ENCODE measurements around the gene ZNF598.
"Not testable (repeated sequence)": the region's sequence is repeated elsewhere in the genome, so short reads cannot be mapped to it uniquely, and the experiment has no call there.

Gene ZNF598

DNA sequence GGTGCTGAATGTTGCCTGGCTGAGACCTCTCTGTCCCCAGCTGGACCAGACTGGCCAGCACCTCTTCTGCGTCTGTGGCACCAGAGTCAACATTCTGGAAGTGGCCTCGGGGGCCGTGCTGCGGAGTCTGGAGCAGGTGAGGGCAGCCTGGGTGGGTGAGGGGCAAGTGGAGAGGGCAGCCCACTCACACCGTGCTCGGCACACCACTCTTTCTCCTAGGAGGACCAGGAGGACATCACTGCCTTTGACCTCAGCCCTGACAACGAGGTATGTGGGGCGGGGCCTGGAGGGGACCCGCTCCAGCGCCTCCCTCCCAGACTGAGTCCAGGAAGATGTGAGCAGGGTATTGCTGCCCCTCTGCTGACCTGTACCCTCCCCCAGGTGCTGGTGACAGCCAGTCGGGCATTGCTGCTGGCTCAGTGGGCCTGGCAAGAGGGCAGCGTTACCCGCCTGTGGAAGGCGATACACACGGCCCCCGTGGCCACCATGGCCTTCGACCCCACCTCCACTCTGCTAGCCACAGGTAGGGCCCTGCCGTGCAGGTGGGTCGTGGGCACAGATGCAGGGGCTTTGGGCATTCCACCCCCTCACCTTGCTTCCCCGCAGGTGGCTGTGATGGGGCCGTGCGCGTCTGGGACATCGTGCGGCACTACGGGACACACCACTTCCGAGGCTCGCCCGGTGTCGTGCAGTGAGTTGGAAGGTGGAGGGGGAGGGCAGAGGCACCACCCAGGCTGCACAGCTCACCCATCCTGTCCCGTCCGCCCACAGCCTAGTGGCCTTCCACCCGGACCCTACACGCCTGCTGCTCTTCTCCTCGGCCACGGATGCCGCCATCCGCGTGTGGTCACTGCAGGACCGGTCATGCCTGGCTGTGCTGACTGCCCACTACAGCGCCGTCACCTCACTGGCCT is 35.2 kb downstream of the ZNF598 start:
- no peak for DNase-seq

GRCh38 chr16:1973461-1974156 is 36.0 kb downstream of the ZNF598 start:
- no peak for DNase-seq

- DNase-seq = no peak
Observed at GRCh38 chr16:1972490-1972877, 37.1 kb downstream of the ZNF598 start.

- peak; percentile 96 for DNase-seq
Observed at GRCh38 chr16:1971796-1972489, 37.7 kb downstream of the ZNF598 start, which contains the start of gene TBL3. TSS of gene TBL3 (plus strand) at chr16:1972053. CDS start at chr16:1972165, 112 bp downstream.

- DNase-seq = no peak
Observed at GRCh38 chr16:1968146-1968953, 41.3 kb downstream of the ZNF598 start.

GRCh38 chr16:1966460-1966859 is 43.2 kb downstream of the ZNF598 start, which contains the start of gene RNF151:
TSS of gene RNF151 (plus strand) at chr16:1966856. CDS start at chr16:1966882, 26 bp downstream.
- DNase-seq = no peak

DNA sequence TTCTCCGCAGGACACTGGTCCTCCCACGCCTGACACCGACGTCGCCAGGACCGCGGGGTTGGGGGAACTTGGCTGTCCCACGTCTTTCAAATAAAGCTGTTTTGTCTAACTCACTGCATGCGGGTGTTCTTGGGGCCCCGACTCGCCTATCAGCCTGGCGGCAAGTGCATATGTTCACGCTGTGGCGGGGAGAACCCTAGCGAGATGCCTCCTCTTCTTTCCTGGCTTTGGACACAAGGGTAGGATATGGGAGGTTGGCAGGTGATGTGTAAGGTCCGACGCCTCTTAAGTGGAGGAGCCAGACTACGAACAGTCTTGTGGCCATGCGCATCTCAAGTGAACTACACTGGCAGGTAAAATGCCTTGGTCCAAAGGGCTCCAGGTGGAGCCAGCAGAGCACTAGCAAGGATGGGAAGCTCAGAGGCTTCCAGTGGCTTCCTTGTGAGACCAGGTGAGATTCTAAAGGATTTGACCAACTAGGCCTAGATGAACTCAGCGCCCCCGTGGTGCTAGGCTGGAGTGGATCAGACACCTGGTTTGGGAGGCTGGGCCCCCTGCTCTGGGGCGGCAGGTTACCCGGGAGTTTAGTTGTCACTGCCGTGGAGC is 44.1 kb downstream of the ZNF598 start:
- no peak for DNase-seq

GRCh38 chr16:1964506-1965395 is 44.9 kb downstream of the ZNF598 start, which contains the start of gene RPS2:
TSS of gene RPS2 (minus strand) at chr16:1964826. CDS start at chr16:1964625, 201 bp downstream.
- DNase-seq = peak; percentile 99

DNA sequence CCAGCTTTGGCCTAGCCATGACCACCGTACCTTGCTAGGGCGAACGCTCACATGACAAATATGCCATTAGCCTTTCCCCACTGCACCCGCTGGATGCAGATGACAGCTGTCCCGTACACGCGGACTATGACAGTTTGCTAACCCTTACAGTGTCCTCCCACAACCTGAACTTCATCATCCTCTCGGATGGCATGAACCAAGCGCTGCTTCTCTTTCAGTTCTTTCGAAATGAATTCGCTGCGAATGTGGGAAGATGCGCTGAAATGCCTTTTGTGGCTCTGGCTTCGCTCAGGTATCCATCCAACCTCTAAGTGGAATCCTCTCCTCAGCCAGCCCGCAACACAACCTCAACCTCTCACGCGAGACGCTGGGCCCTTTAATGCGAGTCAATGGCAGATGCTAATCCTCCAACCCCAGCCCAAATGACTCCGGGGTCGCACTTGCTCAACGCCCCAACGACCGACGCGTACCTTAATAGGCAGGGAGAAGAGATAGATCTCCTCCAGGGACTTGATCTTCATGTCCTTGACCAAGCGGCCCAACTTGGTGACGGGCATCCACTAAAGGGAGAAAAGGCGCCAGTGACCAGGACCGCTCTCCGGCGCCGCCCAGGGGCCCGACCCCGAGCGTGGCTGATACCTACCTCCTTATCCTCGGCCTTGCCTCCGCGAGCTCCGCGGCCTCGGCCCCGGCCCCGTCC is 45.7 kb downstream of the ZNF598 start:
- no peak for DNase-seq

DNA sequence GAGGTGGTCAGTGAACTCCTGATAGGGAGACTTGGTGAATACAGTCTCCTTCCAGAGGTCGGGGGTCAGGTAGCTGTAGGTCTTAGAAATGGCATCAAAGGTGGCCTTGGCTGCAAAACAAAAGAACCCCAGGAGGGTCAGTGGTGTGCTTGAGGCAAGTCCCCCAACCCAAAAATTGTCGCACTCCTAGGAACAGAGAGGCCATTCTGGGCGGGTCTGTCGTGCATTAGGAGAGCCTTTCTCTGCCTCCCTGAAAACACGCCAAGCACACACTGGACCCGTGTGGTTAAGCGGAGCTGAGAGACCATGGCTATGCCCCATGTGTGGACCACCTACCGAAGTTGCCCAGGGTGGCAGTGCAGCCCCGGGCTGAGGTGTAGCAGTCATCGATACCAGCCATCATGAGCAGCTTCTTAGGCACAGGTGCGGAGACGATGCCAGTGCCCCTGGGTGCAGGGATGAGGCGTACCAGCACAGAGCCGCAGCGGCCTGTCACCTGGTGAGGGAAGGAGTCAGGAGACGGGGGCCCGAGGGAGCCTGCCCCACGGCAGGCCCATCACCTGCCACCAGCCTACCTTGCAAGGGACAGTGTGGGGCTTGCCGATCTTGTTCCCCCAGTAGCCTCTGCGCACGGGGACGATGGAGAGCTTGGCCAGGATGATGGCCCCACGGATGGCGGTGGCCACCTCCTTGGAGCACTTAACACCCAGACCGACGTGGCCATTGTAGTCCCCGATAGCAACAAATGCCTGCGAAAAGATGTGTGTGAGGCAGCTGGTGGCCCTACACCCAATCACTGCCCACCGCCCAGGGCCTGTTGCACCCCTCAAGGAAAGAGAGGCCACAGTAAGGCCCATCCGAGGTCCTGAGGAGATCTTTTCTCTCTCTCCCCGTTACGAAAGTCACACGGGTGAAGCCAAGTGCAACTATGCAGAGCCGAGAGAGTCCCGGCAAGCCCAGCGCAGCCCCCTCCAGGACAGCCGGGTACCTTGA is 47.2 kb downstream of the ZNF598 start:
- DNase-seq = not testable (repeated sequence)

GRCh38 chr16:1961651-1962067 is 48.0 kb downstream of the ZNF598 start:
- no peak for DNase-seq

- DNase-seq = peak; percentile 48
Observed at GRCh38 chr16:1960665-1961630, 48.7 kb downstream of the ZNF598 start.

DNA sequence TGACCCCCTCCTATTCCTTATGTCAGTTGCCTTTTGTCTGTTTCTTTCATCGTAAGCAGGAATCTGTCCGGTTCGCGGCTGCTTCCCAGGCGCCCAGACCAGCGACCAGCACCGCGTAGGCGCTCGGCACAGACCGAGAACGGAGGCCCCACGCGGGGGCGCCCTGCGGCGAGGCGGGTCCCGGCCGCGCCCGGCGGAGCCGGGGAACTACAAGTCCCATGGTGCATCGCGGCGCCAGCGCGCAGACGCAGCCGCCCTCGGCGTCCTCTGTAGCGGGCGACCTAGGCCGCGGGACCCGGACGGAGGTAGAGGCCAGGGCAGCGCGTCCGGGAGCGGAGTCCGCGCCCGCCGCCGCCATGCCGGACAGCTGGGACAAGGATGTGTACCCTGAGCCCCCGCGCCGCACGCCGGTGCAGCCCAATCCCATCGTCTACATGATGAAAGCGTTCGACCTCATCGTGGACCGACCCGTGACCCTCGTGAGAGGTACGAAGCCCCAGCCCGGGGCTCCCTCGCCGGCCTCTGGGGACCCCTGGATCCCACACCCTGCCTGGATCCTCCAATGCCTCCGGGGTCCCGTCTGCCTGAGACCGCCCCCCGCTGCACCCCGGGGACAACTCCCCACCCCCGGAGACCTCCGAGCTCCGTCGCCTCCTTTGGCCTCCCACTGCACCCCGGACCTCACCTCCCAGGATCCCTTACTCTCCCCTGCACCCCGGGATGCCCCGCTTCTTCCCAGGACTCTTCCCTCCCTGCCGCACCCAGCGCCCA is 50.2 kb downstream of the ZNF598 start, which contains the start of gene NDUFB10:
Gene NDUFB10 (plus strand): TSS at position 270 of the 771 bp plus-strand sequence. CDS start 87 bp downstream, at position 357.
- peak; percentile 86 for DNase-seq

DNA sequence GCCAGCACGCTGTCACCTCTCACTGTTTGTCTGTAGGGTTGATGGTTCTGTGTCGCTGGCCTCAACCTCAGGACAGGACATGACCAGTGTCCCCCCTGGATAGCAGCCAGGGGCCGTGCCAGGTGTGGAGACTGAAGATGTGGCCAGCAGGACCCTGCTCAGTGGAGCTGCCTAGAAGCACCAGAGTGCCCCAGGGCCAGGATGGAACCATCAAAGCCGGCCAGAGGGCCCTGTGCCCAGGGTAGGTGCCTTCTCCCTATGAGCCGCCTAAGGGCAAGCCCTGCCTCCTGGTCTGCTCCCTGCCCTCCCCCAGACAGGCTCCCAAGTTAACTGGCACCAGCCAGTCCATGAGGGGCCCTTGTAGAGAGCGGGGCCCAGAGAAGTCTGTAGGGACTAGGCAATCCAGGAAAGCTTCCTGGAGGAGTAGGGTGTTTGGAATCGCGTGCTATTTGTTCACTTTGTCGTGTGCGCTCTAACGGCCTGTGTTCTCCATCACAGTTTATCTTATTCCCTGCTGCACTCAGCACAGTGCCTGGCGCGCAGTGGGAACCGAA is 50.8 kb downstream of the ZNF598 start:
- DNase-seq = no peak

GRCh38 chr16:1958143-1958491 is 51.5 kb downstream of the ZNF598 start:
- DNase-seq = not testable (repeated sequence)

Data from fibroblast of skin of abdomen (primary cell).